HL-60/S4 (cell line): Measurements from ENCODE around the gene GPR42.

ENCODE experiments used
- in situ Hi-C: fragments of 300-500 bp; cut with MboI; formaldehyde crosslinking; loops from 2 replicates; pipeline ENCODE4 v1.14.3; 2022; ENCODE audit warnings: low sequenced_read_pairs

The GPR42 gene, protein sequence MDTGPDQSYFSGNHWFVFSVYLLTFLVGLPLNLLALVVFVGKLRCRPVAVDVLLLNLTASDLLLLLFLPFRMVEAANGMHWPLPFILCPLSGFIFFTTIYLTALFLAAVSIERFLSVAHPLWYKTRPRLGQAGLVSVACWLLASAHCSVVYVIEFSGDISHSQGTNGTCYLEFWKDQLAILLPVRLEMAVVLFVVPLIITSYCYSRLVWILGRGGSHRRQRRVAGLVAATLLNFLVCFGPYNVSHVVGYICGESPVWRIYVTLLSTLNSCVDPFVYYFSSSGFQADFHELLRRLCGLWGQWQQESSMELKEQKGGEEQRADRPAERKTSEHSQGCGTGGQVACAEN

DNA sequence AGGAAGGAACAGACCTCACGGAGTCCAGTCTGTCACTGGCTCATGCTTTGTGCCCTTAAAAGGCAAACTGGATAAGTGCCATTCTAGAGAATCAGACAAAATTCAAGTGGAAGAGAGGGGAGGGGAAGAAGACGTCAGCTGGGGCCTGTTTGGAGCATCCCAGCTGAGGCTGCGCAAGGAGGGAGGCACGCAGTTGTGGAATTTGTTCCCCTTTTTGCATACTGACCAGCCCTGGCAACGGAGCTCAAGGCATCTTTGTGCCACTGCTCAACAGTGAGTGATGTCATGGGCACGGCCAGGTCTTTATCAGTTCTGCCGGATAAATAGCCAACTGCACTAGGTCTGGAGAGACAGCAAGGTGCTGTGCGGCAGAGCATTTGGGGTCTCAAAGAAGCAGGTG lies at the start of gene GPR42:
Gene GPR42, plus strand, starts transcription at position 347 of the 400 bp plus-strand sequence. CDS start 292 bp downstream, outside the sequence.
- in situ Hi-C loops, result no loop called here

DNA sequence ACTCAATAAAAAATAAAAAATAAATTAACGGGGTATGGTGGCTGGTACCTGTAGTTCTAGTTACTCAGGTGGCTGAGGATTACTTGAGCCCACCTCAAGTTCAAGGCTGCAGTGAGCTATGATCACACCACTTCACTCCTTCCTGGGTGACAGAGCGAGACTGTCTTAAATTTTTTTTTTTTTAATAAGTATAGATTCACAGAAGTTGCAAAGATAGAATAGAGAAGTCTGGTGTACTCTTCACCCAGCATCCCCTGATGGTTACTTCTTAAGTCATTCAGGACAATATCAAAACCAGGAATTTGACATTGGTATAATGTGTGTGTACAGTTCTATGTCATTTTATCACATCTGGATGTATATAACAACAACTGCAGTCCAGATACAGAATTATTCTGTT lies 49.6 kb upstream of the GPR42 start:
- in situ Hi-C loops, result no loop called here

DNA sequence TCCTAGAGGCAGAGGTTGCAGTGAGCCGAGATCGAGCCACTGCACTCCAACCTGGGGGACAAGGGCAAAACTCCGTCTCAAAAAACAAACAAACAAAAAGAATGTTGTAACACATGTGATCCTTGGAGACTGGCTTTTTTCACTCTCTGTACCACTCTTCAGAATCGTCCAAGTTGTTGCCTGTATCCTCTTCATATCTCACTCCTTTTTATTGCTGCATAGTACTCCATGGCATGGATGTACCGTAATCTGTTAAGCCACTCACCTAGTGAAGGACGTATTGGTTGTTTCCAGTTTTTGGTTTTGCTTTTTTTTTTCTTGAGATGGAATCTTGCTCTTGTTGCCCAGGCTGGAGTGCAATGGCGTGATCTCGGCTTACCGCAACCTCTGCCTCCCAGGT lies 48.9 kb upstream of the GPR42 start:
- in situ Hi-C loops, result no loop called here

DNA sequence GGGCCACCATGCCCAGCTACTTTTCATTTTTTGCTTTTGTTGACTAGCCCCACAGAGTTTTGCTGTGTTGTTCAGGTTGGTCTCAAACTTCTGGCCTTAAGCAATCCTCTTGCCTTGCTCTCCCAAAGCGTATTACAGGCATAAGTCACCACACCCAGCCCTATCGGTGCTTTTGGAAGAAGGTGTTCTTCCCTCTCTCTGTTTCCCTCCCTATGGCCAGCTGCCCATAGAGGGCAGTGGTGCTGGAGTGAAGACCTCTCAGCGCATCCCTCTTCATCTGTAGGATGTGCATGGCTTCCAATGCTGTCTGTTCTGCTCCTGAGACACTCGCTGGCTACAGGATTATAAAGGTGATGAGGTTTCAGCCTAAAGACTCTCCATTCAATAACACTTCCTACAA lies 43.2 kb upstream of the GPR42 start:
- in situ Hi-C loops, result no loop called here

DNA sequence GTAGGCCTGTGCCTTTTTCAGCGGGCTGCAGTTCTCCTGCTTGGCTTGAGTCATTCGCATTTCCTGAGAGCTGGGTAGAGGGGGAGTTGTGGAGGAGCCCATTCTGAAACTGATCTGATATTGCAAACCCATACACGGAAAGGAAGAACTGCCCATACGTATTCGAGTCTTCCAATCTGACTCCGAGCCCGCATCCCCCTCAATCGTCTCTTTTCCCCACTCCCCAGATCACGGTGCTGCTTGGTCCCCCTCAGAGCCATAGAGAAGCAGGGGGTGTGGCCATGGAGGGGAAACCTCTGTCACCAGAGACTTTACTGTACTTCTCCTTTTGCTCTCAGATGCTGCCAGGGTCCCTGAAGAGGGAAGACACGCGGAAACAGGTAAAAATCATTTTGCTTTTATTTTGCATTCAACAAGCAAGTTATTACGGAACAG lies 42.0 kb upstream of the GPR42 start, which contains the start of gene CD22:
Gene CD22, plus strand, starts transcription at position 337 of the 435 bp plus-strand sequence. CDS start 2,854 bp downstream, outside the sequence.
- in situ Hi-C loops, result no loop called here

DNA sequence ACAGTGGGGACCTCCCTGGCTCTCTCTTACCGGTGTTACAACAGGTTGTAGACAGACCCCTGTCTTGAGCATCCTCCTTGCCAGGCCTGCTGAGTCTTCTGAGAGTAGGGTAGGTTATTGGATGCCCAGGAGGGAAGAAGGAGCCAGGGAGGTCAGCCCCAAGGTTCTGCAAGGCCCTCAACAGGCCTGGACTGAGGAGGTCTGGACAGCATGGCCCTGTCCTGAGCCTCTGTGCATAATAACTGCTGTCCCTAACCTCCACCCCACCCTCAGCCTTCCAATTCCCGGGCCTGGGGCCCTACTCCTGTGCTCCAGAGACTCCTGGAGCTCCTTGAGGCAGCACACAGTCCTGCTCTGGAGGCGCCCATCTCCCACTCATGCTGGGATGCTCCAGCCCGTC lies 41.5 kb upstream of the GPR42 start:
- in situ Hi-C loops, result no loop called here

DNA sequence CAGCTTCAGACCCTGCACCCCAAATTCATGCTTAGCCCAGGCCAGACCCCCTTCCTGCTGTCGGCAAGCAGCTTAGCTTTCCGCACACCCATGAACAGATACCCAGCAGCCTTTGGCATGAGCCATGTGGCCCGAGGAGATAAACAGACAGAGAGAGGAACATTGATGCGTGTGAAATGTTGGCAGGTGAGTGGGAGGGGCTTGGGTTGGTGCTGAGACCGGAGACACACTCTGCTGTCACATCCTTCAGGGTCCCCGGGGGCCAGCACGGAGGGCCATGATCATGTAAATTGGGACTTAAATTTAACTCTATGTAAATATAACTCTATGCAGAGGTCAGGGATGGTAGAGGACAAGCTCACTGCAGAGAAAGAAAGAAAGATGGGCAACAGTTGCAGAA lies 40.4 kb upstream of the GPR42 start:
- in situ Hi-C loops, result no loop called here

DNA sequence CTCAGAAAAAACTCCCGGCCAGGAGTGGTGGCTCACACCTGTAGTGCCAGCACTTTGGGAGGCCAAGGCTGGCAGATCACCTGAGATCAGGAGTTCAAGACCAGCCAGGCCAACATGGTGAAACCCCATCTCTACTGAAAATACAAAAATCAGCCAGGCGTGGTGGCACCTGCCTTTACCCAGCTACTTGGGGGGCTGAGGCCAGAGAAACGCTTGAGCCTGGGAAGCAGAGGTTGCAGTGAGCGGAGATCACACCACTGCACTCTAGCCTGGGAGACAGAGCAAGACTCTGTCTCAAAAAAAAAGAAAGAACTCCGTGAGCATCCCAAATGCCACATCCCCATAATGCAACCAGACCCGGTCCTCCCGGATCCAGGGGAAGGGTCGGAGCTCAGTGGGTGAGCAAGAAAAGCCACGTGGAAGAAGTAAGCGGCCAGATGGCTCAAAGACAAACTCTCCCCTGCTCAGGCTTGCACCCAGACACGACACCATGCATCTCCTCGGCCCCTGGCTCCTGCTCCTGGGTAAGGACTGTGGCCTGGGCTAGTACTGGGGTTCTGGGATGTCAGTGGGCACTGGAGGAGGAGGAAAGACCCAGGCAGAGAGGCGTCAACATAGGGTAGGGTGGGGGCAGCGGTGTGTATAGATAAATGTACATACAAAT lies 39.2 kb upstream of the GPR42 start:
- in situ Hi-C loops, result no loop called here

DNA sequence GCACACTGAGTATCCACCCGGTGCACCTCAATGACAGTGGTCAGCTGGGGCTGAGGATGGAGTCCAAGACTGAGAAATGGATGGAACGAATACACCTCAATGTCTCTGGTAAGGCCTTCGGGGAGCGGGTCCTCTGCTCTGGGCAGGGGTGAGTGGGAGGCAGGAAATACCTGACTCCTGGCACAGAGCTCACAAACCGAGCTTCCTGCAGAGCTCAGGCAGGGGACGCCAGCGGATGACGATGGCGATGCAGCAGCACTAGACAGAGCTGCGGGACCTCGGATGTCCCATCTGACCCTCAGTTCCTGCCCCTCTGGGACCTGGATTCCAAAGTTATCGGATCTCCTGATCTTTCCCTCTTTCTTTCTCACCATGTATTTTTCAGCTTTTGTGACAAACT lies 38.1 kb upstream of the GPR42 start:
- in situ Hi-C loops, result no loop called here

DNA sequence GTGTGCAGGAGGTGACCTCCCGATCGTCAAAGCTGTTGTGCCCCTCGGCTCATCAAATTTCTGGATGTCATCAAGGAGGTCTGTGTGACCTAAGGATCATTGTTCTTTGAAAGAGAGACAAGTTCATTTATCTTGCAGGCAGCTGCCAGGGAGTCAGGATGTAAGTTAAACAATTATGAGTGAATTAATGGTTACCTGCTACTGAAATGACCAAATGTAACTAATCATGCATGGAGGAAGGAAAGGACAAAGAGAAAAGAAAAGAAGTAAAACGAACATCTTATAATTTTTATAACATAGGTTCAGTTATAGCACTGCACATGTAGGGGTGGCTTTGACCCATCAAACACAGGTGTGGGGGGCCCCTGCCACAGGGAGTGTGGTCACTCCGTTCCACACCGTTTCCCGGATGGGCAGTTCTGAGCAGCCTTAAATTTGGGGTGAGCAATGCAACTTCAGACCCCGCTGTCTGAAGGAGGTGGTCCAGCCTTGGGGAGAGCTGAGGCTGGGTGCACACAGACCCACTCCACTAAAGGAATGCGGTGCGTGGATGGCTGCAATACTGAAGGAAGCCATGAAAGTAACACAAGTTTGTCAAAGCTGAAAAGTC lies 36.6 kb upstream of the GPR42 start:
- in situ Hi-C loops, result no loop called here

DNA sequence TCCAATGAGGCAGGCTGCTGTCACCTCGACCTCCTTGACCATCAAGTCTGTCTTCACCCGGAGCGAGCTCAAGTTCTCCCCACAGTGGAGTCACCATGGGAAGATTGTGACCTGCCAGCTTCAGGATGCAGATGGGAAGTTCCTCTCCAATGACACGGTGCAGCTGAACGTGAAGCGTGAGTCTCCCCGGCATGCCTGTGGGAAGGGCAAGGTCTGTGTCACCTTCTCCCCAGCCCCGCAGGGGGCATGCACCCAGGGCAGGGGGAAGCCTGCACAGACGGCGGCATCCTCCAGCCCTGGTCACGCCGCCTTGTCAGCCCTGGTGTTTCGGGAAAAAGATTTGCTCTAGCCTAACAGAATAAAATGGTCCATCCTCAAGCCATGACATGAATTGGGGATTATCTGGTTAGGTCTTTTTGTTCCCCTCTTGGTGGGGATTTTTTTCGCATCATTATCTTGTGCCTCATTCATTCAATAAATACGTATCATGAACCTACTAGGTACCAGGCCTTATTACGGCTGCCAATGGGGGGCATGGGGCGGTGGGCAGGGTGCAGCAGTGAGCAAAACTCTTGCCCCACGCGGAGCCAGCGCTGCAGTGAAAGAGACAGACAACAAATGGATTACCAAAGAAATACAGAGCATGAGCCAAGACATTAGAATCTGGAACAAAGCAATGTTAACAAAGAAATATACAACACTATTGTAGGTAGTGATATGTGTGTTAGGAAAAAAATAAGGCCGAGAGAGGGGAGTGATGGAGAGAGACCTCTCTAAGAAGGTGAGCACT lies 34.5 kb upstream of the GPR42 start:
- in situ Hi-C loops, result no loop called here

DNA sequence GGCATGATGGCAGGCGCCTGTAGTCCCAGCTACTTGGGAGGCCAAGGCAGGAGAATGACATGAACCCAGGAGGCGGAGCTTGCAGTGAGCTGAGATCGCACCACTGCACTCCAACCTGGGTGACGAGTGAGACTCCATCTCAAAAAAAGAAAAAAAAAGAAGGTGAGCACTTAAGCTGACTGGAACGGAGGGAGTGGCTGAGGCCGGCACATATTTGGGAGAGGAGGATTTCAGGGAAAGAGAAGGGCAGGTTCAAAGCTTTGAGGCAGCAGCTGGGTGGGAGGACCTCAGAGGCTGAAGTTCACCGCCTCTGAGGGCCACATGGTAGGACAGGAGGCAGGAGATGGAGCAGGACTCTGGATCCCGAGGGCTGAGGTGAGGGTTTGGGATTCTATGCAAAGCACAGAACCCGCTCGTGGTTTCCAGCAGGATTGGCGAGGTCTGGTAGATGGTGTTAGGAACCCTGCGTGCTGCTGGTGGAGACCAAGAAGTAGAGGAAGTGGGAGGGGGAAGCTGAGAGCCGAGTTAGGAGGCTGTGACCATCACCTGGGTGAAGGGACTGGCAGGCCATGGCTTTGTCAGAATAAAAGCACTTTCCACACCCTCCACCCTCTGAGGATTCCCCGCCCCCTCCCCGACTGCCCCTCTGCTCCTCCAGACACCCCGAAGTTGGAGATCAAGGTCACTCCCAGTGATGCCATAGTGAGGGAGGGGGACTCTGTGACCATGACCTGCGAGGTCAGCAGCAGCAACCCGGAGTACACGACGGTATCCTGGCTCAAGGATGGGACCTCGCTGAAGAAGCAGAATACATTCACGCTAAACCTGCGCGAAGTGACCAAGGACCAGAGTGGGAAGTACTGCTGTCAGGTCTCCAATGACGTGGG lies 33.5 kb upstream of the GPR42 start:
- in situ Hi-C loops, result no loop called here

DNA sequence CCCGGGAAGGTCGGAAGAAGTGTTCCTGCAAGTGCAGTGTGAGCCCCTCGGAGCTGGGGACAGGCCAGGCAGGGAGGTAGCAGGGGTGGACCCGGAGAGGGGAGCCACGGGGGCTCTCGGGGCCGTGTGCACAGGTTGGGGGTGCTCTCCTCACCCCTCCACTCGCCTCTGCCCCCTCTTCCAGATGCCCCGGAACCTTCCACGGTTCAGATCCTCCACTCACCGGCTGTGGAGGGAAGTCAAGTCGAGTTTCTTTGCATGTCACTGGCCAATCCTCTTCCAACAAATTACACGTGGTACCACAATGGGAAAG lies 32.9 kb upstream of the GPR42 start:
- in situ Hi-C loops, result no loop called here

DNA sequence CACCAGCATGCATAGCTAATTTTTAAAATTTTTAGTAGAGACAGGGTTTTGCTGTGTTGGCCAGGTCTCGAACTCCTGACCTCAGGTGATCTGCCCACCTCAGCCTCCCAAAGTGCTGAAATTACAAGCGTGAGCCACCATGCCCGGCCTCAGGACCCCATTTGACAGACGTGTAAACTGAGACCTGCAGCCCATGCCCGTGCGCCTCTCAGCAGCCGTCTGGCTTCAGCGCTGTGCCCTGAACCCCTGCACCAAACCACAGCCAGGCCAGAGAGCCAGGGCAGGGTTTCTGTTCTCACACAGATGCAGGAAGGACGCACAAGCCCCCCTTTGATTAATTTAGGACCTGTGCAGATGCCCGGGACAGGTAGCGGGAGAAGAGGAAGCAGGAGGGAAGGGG lies 30.4 kb upstream of the GPR42 start:
- in situ Hi-C loops, result loop anchor here (10.0 kb wide), 1 partner anchor 124 kb away; no protein-coding TSS in a partner anchor

DNA sequence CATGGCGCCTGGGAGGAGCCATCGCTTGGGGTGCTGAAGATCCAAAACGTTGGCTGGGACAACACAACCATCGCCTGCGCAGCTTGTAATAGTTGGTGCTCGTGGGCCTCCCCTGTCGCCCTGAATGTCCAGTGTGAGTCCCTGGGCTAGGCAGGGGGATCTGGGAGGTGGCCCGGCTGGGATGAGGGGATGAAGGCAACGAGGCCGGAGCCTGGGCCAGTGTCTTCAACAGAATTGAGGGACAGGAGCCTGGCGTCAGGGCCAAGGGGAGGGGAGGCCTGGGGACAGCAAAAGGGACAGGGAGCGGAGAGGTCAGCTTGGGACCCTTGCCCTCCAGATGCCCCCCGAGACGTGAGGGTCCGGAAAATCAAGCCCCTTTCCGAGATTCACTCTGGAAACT lies 29.9 kb upstream of the GPR42 start:
- in situ Hi-C loops, result loop anchor here (10.0 kb wide), 1 partner anchor 124 kb away; no protein-coding TSS in a partner anchor

DNA sequence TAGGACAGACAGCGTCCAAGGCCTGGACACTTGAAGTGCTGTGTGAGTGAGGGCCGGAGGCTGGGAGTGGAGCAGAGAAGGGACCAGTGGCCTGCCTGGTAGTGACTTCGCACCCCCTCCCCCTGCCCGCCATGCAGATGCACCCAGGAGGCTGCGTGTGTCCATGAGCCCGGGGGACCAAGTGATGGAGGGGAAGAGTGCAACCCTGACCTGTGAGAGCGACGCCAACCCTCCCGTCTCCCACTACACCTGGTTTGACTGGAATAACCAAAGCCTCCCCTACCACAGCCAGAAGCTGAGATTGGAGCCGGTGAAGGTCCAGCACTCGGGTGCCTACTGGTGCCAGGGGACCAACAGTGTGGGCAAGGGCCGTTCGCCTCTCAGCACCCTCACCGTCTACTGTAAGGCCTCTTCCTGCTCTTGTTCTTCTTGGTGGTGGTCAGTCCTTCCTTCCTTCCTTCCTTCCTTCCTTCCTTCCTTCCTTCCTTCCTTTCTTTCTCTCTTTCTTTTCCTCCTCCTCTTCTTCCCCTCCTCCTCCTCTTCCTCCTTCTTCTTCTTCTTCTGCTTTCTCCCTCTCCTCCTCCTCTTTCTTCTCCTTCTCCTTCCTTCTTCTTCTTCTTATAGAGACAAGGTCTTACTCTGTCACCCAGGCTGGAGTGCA lies 29.2 kb upstream of the GPR42 start:
- in situ Hi-C loops, result loop anchor here (10.0 kb wide), 1 partner anchor 123 kb away; no protein-coding TSS in a partner anchor

DNA sequence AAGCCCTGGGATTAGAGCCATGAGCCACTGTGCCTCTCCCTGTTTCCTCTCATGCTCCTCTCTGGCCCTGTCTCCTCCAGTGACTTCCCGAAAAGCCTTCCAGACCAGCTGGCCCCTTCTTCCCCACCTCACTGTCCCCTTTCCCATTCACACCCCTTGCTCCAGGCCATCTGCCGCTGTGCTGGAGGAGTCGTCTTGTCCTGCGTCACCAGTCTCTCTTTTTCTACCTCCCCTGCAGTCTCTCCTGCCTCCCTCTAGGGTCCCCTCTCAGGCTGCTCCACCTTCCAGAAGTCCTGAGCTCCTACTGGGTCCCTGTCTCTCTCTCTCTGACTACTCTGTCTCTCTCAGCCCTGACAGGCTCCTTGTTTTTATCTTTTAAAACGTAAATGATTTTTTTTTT lies 28.4 kb upstream of the GPR42 start:
- in situ Hi-C loops, result loop anchor here (10.0 kb wide), 1 partner anchor 122 kb away; no protein-coding TSS in a partner anchor

DNA sequence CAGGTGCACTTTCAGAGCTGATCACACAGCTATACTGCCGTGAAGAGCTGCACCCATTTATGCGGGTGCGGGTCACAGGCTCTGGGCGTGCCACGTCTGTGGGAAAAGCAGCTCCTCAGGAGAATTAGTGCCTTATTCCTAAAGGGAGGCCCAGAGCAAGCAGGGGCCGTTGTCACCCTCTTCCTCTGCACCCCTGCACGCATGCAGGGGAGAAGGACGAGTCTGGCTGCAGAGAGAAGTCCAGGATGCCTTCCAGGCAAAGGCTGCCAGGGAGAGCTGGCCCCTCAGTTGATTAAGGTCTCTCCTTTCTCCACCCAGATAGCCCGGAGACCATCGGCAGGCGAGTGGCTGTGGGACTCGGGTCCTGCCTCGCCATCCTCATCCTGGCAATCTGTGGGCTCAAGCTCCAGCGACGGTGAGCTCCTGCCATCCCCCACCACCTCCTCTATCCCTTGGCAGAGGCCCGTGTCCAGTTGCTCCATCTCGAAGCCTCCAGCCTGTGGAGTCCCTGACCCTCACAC lies 26.3 kb upstream of the GPR42 start:
- in situ Hi-C loops, result loop anchor here (10.0 kb wide), 1 partner anchor 120 kb away; no protein-coding TSS in a partner anchor

DNA sequence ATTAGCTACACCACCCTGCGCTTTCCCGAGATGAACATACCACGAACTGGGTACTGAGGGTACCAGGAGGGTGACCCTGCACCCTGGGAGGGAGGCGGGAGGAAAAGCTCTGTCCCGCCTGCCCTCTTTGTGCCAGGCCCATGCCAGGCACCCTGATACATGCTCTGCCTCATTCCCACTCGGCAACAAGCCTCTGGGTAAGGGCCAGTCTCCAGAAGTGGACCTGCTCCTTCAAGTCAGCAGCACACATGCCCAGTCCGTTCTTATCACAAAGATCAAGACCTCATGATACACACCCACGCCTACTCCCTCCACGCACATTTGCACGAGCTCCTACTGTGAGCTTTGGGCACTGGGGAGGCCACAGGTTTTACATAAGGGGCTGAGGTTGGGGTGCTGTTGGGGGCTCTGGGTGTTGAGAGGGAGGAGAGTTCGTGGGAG lies 25.2 kb upstream of the GPR42 start:
- in situ Hi-C loops, result loop anchor here (10.0 kb wide), 1 partner anchor 119 kb away; no protein-coding TSS in a partner anchor
